Neural cell (in vitro differentiated cells): Measurements from ENCODE around the gene CTPS2. TPM values are rescaled to one million over a fixed set of nuclear protein-coding genes. Genes with fewer than 3 reads are reported as not detected.
"Not testable (repeated sequence)": the region's sequence is repeated elsewhere in the genome, so short reads cannot be mapped to it uniquely, and the experiment has no call there.

Experiments used
- H2AFZ ChIP-seq: fragments of 200-600, 300-800 bp; sonication (generic), shearing (Covaris generic); 2 replicates; pipeline ENCODE4 v1.6.0; 2014; ENCODE audit warnings: low read depth, mild to moderate bottlenecking, antibody characterized with exemption, low read length, moderate library complexity
- H3F3A ChIP-seq: fragments of 200-600 bp; shearing (Covaris generic); 2 replicates; pipeline ENCODE4 v1.6.1; 2016; ENCODE audit warnings: mild to moderate bottlenecking, moderate library complexity, mixed read lengths, antibody characterized with exemption, low read length; ENCODE audit not compliant: insufficient read depth, poor library complexity, severe bottlenecking
- H3K27ac ChIP-seq: fragments of 200-600, 300-800 bp; sonication (generic), shearing (Covaris generic); 2 replicates; pipeline ENCODE4 v1.5.1; 2014; ENCODE audit warnings: mild to moderate bottlenecking, low read length, moderate library complexity
- H3K27me3 ChIP-seq: fragments of 300-800, 200-600 bp; sonication (generic), shearing (Covaris generic); 2 replicates; pipeline ENCODE4 v1.6.0; 2014; ENCODE audit warnings: mild to moderate bottlenecking, low read depth, low read length, moderate library complexity; ENCODE audit not compliant: insufficient read depth
- H3K36me3 ChIP-seq: fragments of 300-800, 200-600 bp; sonication (generic), shearing (Covaris generic); 2 replicates; pipeline ENCODE4 v1.5.1; 2014; ENCODE audit warnings: mild to moderate bottlenecking, antibody characterized with exemption, low read length, moderate library complexity; ENCODE audit not compliant: insufficient read depth
- H3K4me2 ChIP-seq: fragments of 300-800, 200-600 bp; sonication (generic), shearing (Covaris generic); 2 replicates; pipeline ENCODE4 v1.6.0; 2014; ENCODE audit warnings: mild to moderate bottlenecking, low read length
- H3K4me3 ChIP-seq: fragments of 300-800, 200-600 bp; sonication (generic), shearing (Covaris generic); 2 replicates; pipeline ENCODE4 v1.5.1; 2014; ENCODE audit warnings: mild to moderate bottlenecking, low read length, moderate library complexity
- H3K79me2 ChIP-seq: fragments of 200-600 bp; shearing (Covaris generic); replicated peaks from 2 replicates; pipeline ENCODE4 v1.6.0; 2014; ENCODE audit warnings: mild to moderate bottlenecking, low read length, moderate library complexity; ENCODE audit not compliant: insufficient read depth
- H3K9ac ChIP-seq: fragments of 300-800, 200-600 bp; sonication (generic), shearing (Covaris generic); 2 replicates; pipeline ENCODE4 v1.6.1; 2016; ENCODE audit warnings: mild to moderate bottlenecking, low read length, mixed read lengths
- H3K9me2 ChIP-seq: fragments of 200-600 bp; shearing (Covaris generic); 2 replicates; pipeline ENCODE4 v1.6.1; 2016; ENCODE audit warnings: mild to moderate bottlenecking, low read length, mixed read lengths; ENCODE audit not compliant: insufficient read depth
- H3K9me3 ChIP-seq: fragments of 200-600, 300-800 bp; sonication (generic), shearing (Covaris generic); 2 replicates; pipeline ENCODE4 v1.6.1; 2016; ENCODE audit warnings: mild to moderate bottlenecking, mixed run types, low read length, moderate library complexity, mixed read lengths
- H4K20me1 ChIP-seq: fragments of 200-600 bp; shearing (Covaris generic); 2 replicates; pipeline ENCODE4 v1.6.1; 2016; ENCODE audit warnings: mild to moderate bottlenecking, mixed run types; ENCODE audit not compliant: insufficient read depth
- CTCF ChIP-seq: fragments of 450-650 bp; IDR thresholded peaks from 2 replicates; pipeline ENCODE4 v1.5.1; 2014; ENCODE audit warnings: antibody characterized with exemption, mild to moderate bottlenecking, moderate library complexity; ENCODE audit not compliant: poor library complexity, severe bottlenecking
- EP300 ChIP-seq: fragments of 450-650 bp; conservative IDR thresholded peaks from 2 replicates; pipeline ENCODE4 v1.6.1; 2014; ENCODE audit warnings: antibody characterized with exemption, mild to moderate bottlenecking, moderate library complexity; ENCODE audit not compliant: poor library complexity, severe bottlenecking
- EZH2 ChIP-seq: fragments of 200-600, 300-800 bp; shearing (Covaris generic), sonication (generic); IDR thresholded peaks from 2 replicates; pipeline ENCODE4 v1.6.1; 2014; ENCODE audit warnings: antibody characterized with exemption, low read length, borderline replicate concordance, mild to moderate bottlenecking; ENCODE audit not compliant: insufficient read depth, poor library complexity, severe bottlenecking
- MXI1 ChIP-seq: fragments of 450-650 bp; conservative IDR thresholded peaks from 2 replicates; pipeline ENCODE4 v1.6.1; 2014; ENCODE audit warnings: antibody characterized with exemption, mild to moderate bottlenecking; ENCODE audit not compliant: poor library complexity, severe bottlenecking
- POLR2AphosphoS5 ChIP-seq: IDR thresholded peaks from 2 replicates; pipeline ENCODE4 v1.6.1; 2012
- RAD21 ChIP-seq: fragments of 450-650 bp; conservative IDR thresholded peaks from 2 replicates; pipeline ENCODE4 v1.6.1; 2014; ENCODE audit warnings: antibody characterized with exemption, mild to moderate bottlenecking, moderate library complexity
- REST ChIP-seq: IDR thresholded peaks from 2 replicates; pipeline ENCODE4 v1.6.1; 2012; ENCODE audit warnings: borderline replicate concordance
- SMC3 ChIP-seq: fragments of 450-650 bp; conservative IDR thresholded peaks from 2 replicates; pipeline ENCODE4 v1.6.1; 2014; ENCODE audit warnings: antibody characterized with exemption, mild to moderate bottlenecking, moderate library complexity; ENCODE audit not compliant: poor library complexity
- TAF1 ChIP-seq: IDR thresholded peaks from 2 replicates; pipeline ENCODE4 v1.6.1; 2012; ENCODE audit warnings: low read depth
- polyA plus RNA-seq: library from polyadenylated mRNA; depleted of rRNA; stranded (reverse); fragments of >200 nt; gene quantifications from 2 replicates; pipeline ENCODE4 v1.2.3, GENCODE V29; 2014

Gene CTPS2
- polyA plus RNA-seq, 1 donor from 2014 or later = 17.1 TPM

GRCh38 chrX:16718824-16719333 lies 6.4 kb upstream of the CTPS2 start:
- no peaks in the 10 kb centered on the region for H3K9me2 ChIP-seq
- H3K9me3 ChIP-seq = no peaks in the 10 kb centered on the region
- peak overlapping the region; percentile 65 for H3K4me2 ChIP-seq
- no peaks in the 10 kb centered on the region for H3F3A ChIP-seq
- H4K20me1 ChIP-seq = no peaks in the 10 kb centered on the region
- H3K79me2 ChIP-seq = peaks cover 16% of the 10 kb centered on the region
- no peak for TF ChIP-seq POLR2AphosphoS5
- no peak for TF ChIP-seq EZH2
- no peak for TF ChIP-seq EP300
- TF ChIP-seq RAD21 = no peak
- no peak for TF ChIP-seq CTCF
- no peak for TF ChIP-seq TAF1
- no peak for TF ChIP-seq SMC3
- no peak for TF ChIP-seq REST
- TF ChIP-seq MXI1 = no peak
- peak overlapping the region; percentile 90 for H3K9ac ChIP-seq
- peak overlapping the region; percentile 60 for H2AFZ ChIP-seq
- peak overlapping the region; percentile 81 for H3K4me3 ChIP-seq
- H3K27ac ChIP-seq = peak overlapping the region; percentile 99
- H3K27me3 ChIP-seq = no peaks in the 10 kb centered on the region
- no peaks in the 10 kb centered on the region for H3K36me3 ChIP-seq

GRCh38 chrX:16716451-16716850 lies 4.0 kb upstream of the CTPS2 start:
- not testable (repeated sequence) for H3K27me3 ChIP-seq, H3K9me2 ChIP-seq, H3K36me3 ChIP-seq, H3K4me3 ChIP-seq, H4K20me1 ChIP-seq, H3K9me3 ChIP-seq, H3K27ac ChIP-seq, H3K4me2 ChIP-seq, H3K9ac ChIP-seq, H2AFZ ChIP-seq, H3F3A ChIP-seq
- peaks cover 16% of the 10 kb centered on the region for H3K79me2 ChIP-seq

GRCh38 chrX:16715638-16716037 lies 3.2 kb upstream of the CTPS2 start:
- not testable (repeated sequence) for H2AFZ ChIP-seq, H3K9ac ChIP-seq, H3K79me2 ChIP-seq, H3K4me3 ChIP-seq, H3K4me2 ChIP-seq, H3K9me2 ChIP-seq, H3K9me3 ChIP-seq, H3F3A ChIP-seq, H3K36me3 ChIP-seq, H4K20me1 ChIP-seq, H3K27me3 ChIP-seq, H3K27ac ChIP-seq
